Measurements from ENCODE around the gene NDUFS8.

GRCh38 chr11:68061508-68061907 lies 31.0 kb downstream of the NDUFS8 start:
- no peak for TF ChIP-seq CTCF (IDR thresholded peaks at IDR 0.05)
- TF ChIP-seq EP300 (IDR thresholded peaks at IDR 0.05), result no peak
- TF ChIP-seq POLR2AphosphoS5 (IDR thresholded peaks at IDR 0.05), result no peak
- no peak for TF ChIP-seq POLR2A (IDR thresholded peaks at IDR 0.05)
